Trophoblast cell (in vitro differentiated cells and primary cell): ENCODE data around the gene ZBTB16.

Experiments used
- DNase-seq, 2 donors: peaks; one replicate each; pipeline ENCODE4 v3.0.0-alpha.2; 2016
- H2AFZ ChIP-seq: 2 replicates; pipeline ENCODE4 v1.6.1; 2013; ENCODE audit warnings: low read length, moderate library complexity, mild to moderate bottlenecking; ENCODE audit not compliant: insufficient read depth, poor library complexity
- H2AK5ac ChIP-seq: 2 replicates; pipeline ENCODE4 v1.6.1; 2013; ENCODE audit warnings: mild to moderate bottlenecking, low read length
- H2BK120ac ChIP-seq: 2 replicates; pipeline ENCODE4 v1.6.1; 2013; ENCODE audit warnings: low read length, mild to moderate bottlenecking, moderate library complexity; ENCODE audit not compliant: insufficient read depth, poor library complexity
- H2BK12ac ChIP-seq: 2 replicates; pipeline ENCODE4 v1.6.1; 2013; ENCODE audit warnings: mild to moderate bottlenecking, low read length, moderate library complexity
- H2BK5ac ChIP-seq: 2 replicates; pipeline ENCODE4 v1.6.1; 2013; ENCODE audit warnings: low read length, low read depth, moderate library complexity, mild to moderate bottlenecking; ENCODE audit not compliant: poor library complexity
- H3K14ac ChIP-seq: 2 replicates; pipeline ENCODE4 v1.6.1; 2013; ENCODE audit warnings: mild to moderate bottlenecking, low read length
- H3K18ac ChIP-seq: 2 replicates; pipeline ENCODE4 v1.6.1; 2013; ENCODE audit warnings: mild to moderate bottlenecking, low read length
- H3K23ac ChIP-seq: 2 replicates; pipeline ENCODE4 v1.6.1; 2013; ENCODE audit warnings: low read length
- H3K27ac ChIP-seq: 2 replicates; pipeline ENCODE4 v1.5.1; 2013; ENCODE audit warnings: low read depth, mild to moderate bottlenecking, inconsistent platforms, low read length, moderate library complexity
- H3K27me3 ChIP-seq: 2 replicates; pipeline ENCODE4 v1.6.1; 2013; ENCODE audit warnings: inconsistent platforms, mild to moderate bottlenecking, low read length, moderate library complexity; ENCODE audit not compliant: insufficient read depth
- H3K36me3 ChIP-seq, 2 experiments: 1 replicate in 1 of 2; 2 replicates in 1 of 2; pipeline ENCODE4 v1.6.1; 2013; ENCODE audit warnings: low read length in 2 of 2, mild to moderate bottlenecking in 2 of 2, moderate library complexity in 1 of 2; ENCODE audit not compliant: insufficient read depth in 2 of 2, control insufficient read depth in 1 of 2
- H3K4ac ChIP-seq: 2 replicates; pipeline ENCODE4 v1.6.1; 2013; ENCODE audit warnings: low read depth, mild to moderate bottlenecking, low read length, moderate library complexity
- H3K4me1 ChIP-seq, 2 experiments: 1 replicate in 1 of 2; 2 replicates in 1 of 2; pipeline ENCODE4 v1.6.1; 2013; ENCODE audit warnings: low read length in 2 of 2, mild to moderate bottlenecking in 2 of 2, moderate library complexity in 1 of 2; ENCODE audit not compliant: insufficient read depth in 2 of 2, control insufficient read depth in 1 of 2
- H3K4me2 ChIP-seq: 2 replicates; pipeline ENCODE4 v1.6.1; 2013; ENCODE audit warnings: inconsistent platforms, mild to moderate bottlenecking, low read length, moderate library complexity
- H3K4me3 ChIP-seq: 2 replicates; pipeline ENCODE4 v1.5.1; 2013; ENCODE audit warnings: mild to moderate bottlenecking, low read depth, low read length, inconsistent platforms
- H3K79me1 ChIP-seq: one replicate; pipeline ENCODE4 v1.6.1; 2013; ENCODE audit warnings: low read length
- H3K79me2 ChIP-seq: 2 replicates; pipeline ENCODE4 v1.6.1; 2013; ENCODE audit warnings: low read length, mild to moderate bottlenecking; ENCODE audit not compliant: control insufficient read depth, insufficient read depth, poor library complexity
- H3K9ac ChIP-seq: 2 replicates; pipeline ENCODE4 v1.6.1; 2013; ENCODE audit warnings: mild to moderate bottlenecking, low read length
- H3K9me3 ChIP-seq: 2 replicates; pipeline ENCODE4 v1.6.1; 2013; ENCODE audit warnings: low read depth, mild to moderate bottlenecking, control low read depth, inconsistent platforms, low read length; ENCODE audit not compliant: insufficient read depth
- H4K12ac ChIP-seq: 2 replicates; pipeline ENCODE4 v1.6.1; 2013; ENCODE audit warnings: low read depth, mild to moderate bottlenecking, low read length, moderate library complexity
- H4K8ac ChIP-seq: 2 replicates; pipeline ENCODE4 v1.6.1; 2013; ENCODE audit warnings: low read depth, mild to moderate bottlenecking, low read length, moderate library complexity
- H4K91ac ChIP-seq: one replicate; pipeline ENCODE4 v1.6.1; 2013; ENCODE audit warnings: low read depth, mild to moderate bottlenecking, low read length, moderate library complexity
- WGBS: extraction: QIAGEN DNeasy Blood & Tissue Kit; methylation state at CpG from one replicate; pipeline ENCODE4 v1.1.7; 2013; ENCODE audit warnings: missing lambda C conversion rate; ENCODE audit not compliant: insufficient read length, insufficient coverage; ENCODE audit errors: extremely low coverage; 5-methylcytosine and 5-hydroxymethylcytosine counted together

ZBTB16 gene

GRCh38 chr11:114228435-114229411 is 169.2 kb downstream of the ZBTB16 start:
- H3K23ac ChIP-seq: no peak overlapping the region
- no peak overlapping the region for H3K9ac ChIP-seq
- H2AK5ac ChIP-seq: no peak overlapping the region
- H4K91ac ChIP-seq: no peak overlapping the region
- H3K4me1 ChIP-seq: no peaks in the 10 kb centered on the region
- no peak overlapping the region for H3K27ac ChIP-seq
- H4K12ac ChIP-seq: no peak overlapping the region
- no peak overlapping the region for H3K4me2 ChIP-seq
- no peaks in the 10 kb centered on the region for H3K79me2 ChIP-seq
- H2BK120ac ChIP-seq: no peak overlapping the region
- no CpG with 5 or more reads among the region's 24 CpGs for WGBS
- H3K4me3 ChIP-seq: no peak overlapping the region
- no peaks in the 10 kb centered on the region for H3K27me3 ChIP-seq
- H2BK5ac ChIP-seq: no peak overlapping the region
- H3K36me3 ChIP-seq: no peaks in the 10 kb centered on the region
- H2AFZ ChIP-seq: no peak overlapping the region
- H4K8ac ChIP-seq: no peak overlapping the region
- no peak overlapping the region for H3K18ac ChIP-seq
- no peak overlapping the region for H3K14ac ChIP-seq
- no peaks in the 10 kb centered on the region for H3K9me3 ChIP-seq
- no peak for DNase-seq
- H3K4ac ChIP-seq: no peak overlapping the region
- no peaks in the 10 kb centered on the region for H3K79me1 ChIP-seq
- no peak overlapping the region for H2BK12ac ChIP-seq

GRCh38 chr11:114230031-114230704 is 170.7 kb downstream of the ZBTB16 start:
- Histone ChIP-seq H3K4ac (no peak overlapping the region), H3K27ac (no peak overlapping the region), H3K4me2 (no peak overlapping the region), H2BK5ac (no peak overlapping the region), H3K79me2 (no peaks in the 10 kb centered on the region), H3K14ac (no peak overlapping the region), H4K91ac (no peak overlapping the region), H3K23ac (no peak overlapping the region), H4K8ac (no peak overlapping the region), H2BK120ac (no peak overlapping the region), H2BK12ac (no peak overlapping the region), H2AFZ (no peak overlapping the region), H3K9ac (no peak overlapping the region), H3K9me3 (peaks cover 2% of the 10 kb centered on the region), H3K18ac (no peak overlapping the region), H3K36me3 (no peaks in the 10 kb centered on the region), H3K4me1 (no peaks in the 10 kb centered on the region), H3K4me3 (no peak overlapping the region), H3K27me3 (no peaks in the 10 kb centered on the region), H4K12ac (no peak overlapping the region), H2AK5ac (no peak overlapping the region), H3K79me1 (no peaks in the 10 kb centered on the region)
- DNase-seq: no peak
- no CpG with 5 or more reads among the region's 15 CpGs for WGBS

GRCh38 chr11:114232400-114233059 is 173.0 kb downstream of the ZBTB16 start:
- H3K27ac ChIP-seq: no peak overlapping the region
- no peak overlapping the region for H2AK5ac ChIP-seq
- DNase-seq: no peak
- H3K36me3 ChIP-seq: no peaks in the 10 kb centered on the region
- H3K79me2 ChIP-seq: no peaks in the 10 kb centered on the region
- H4K91ac ChIP-seq: no peak overlapping the region
- no peak overlapping the region for H3K4ac ChIP-seq
- H3K4me2 ChIP-seq: no peak overlapping the region
- H2BK120ac ChIP-seq: no peak overlapping the region
- H3K18ac ChIP-seq: no peak overlapping the region
- H4K8ac ChIP-seq: no peak overlapping the region
- H3K4me3 ChIP-seq: no peak overlapping the region
- no peak overlapping the region for H2AFZ ChIP-seq
- H3K14ac ChIP-seq: no peak overlapping the region
- no peaks in the 10 kb centered on the region for H3K27me3 ChIP-seq
- no peak overlapping the region for H2BK12ac ChIP-seq
- no peak overlapping the region for H3K9ac ChIP-seq
- H3K23ac ChIP-seq: no peak overlapping the region
- H2BK5ac ChIP-seq: no peak overlapping the region
- H4K12ac ChIP-seq: no peak overlapping the region
- H3K79me1 ChIP-seq: no peaks in the 10 kb centered on the region
- WGBS: no CpG with 5 or more reads among the region's 18 CpGs
- H3K9me3 ChIP-seq: peaks cover 2% of the 10 kb centered on the region
- H3K4me1 ChIP-seq: no peaks in the 10 kb centered on the region

- no peak overlapping the region for H3K4ac ChIP-seq
- no peaks in the 10 kb centered on the region for H3K79me2 ChIP-seq
- no peaks in the 10 kb centered on the region for H3K36me3 ChIP-seq
- H2BK120ac ChIP-seq: no peak overlapping the region
- no peak overlapping the region for H2AK5ac ChIP-seq
- H4K91ac ChIP-seq: no peak overlapping the region
- no peak overlapping the region for H3K23ac ChIP-seq
- no peak overlapping the region for H2BK12ac ChIP-seq
- no peaks in the 10 kb centered on the region for H3K27me3 ChIP-seq
- no CpG with 5 or more reads among the region's 6 CpGs for whole genome bisulfite sequencing
- H3K4me1 ChIP-seq: no peaks in the 10 kb centered on the region
- no peak overlapping the region for H4K12ac ChIP-seq
- H4K8ac ChIP-seq: no peak overlapping the region
- H3K14ac ChIP-seq: no peak overlapping the region
- no peak overlapping the region for H3K27ac ChIP-seq
- H2AFZ ChIP-seq: no peak overlapping the region
- no peak for DNase-seq
- H3K79me1 ChIP-seq: no peaks in the 10 kb centered on the region
- H3K4me2 ChIP-seq: no peak overlapping the region
- H3K9me3 ChIP-seq: peaks cover 2% of the 10 kb centered on the region
- H2BK5ac ChIP-seq: no peak overlapping the region
- no peak overlapping the region for H3K9ac ChIP-seq
- H3K18ac ChIP-seq: no peak overlapping the region
- H3K4me3 ChIP-seq: no peak overlapping the region
Measured at GRCh38 chr11:114233755-114234154, 174.2 kb downstream of the ZBTB16 start.
